WTC11 (cell line): Measurements from ENCODE around the gene TMEM116.

ENCODE experiments used
- ATF1 ChIP-seq: sonication (generic); formaldehyde crosslinking; IDR thresholded peaks from 2 replicates; pipeline ENCODE4 v1.8.1; 2023; ENCODE audit warnings: mild to moderate bottlenecking, moderate library complexity, missing genetic modification reagents
- CTCF ChIP-seq: fragments of 200-600 bp; IDR thresholded peaks from 2 replicates; pipeline ENCODE4 v1.8.0; 2022; ENCODE audit warnings: antibody characterized with exemption
- FOXK1 ChIP-seq: sonication (generic); formaldehyde crosslinking; IDR thresholded peaks from 2 replicates; pipeline ENCODE4 v1.8.0; 2022; ENCODE audit warnings: mild to moderate bottlenecking, moderate library complexity, missing genetic modification reagents
- IRF2 ChIP-seq: sonication (generic); formaldehyde crosslinking; IDR thresholded peaks from 2 replicates; pipeline ENCODE4 v1.8.0; 2022; ENCODE audit warnings: low read depth, missing genetic modification reagents, borderline replicate concordance
- JUN ChIP-seq: sonication (generic); formaldehyde crosslinking; IDR thresholded peaks from 2 replicates; pipeline ENCODE4 v1.8.0; 2023; ENCODE audit warnings: mild to moderate bottlenecking, missing genetic modification reagents
- NFATC4 ChIP-seq: fragments of 250-450 bp; sonication (Bioruptor Pico); IDR thresholded peaks from 2 replicates; pipeline ENCODE4 v1.9.0; 2021; ENCODE audit warnings: mild to moderate bottlenecking
- NR2C2 ChIP-seq: sonication (generic); formaldehyde crosslinking; IDR thresholded peaks from 2 replicates; pipeline ENCODE4 v1.8.0; 2022; ENCODE audit warnings: mild to moderate bottlenecking, missing genetic modification reagents
- SOX15 ChIP-seq: fragments of 250-450 bp; sonication (Bioruptor Pico); IDR thresholded peaks from 2 replicates; pipeline ENCODE4 v1.9.0; 2021; ENCODE audit warnings: mild to moderate bottlenecking
- SP1 ChIP-seq: sonication (generic); formaldehyde crosslinking; conservative IDR thresholded peaks from 2 replicates; pipeline ENCODE4 v1.8.1; 2022; ENCODE audit warnings: missing genetic modification reagents
- TEAD1 ChIP-seq: sonication (generic); formaldehyde crosslinking; IDR thresholded peaks from 2 replicates; pipeline ENCODE4 v1.8.0; 2022; ENCODE audit warnings: mild to moderate bottlenecking, missing genetic modification reagents
- ZBTB21 ChIP-seq: sonication (generic); formaldehyde crosslinking; IDR thresholded peaks from 2 replicates; pipeline ENCODE4 v1.8.1; 2023; ENCODE audit warnings: mild to moderate bottlenecking, missing genetic modification reagents, borderline replicate concordance
- ZNF138 ChIP-seq: sonication (generic); formaldehyde crosslinking; conservative IDR thresholded peaks from 2 replicates; pipeline ENCODE4 v1.8.1; 2022; ENCODE audit warnings: mild to moderate bottlenecking, moderate library complexity, missing genetic modification reagents
- TF ChIP-seq, protein P1 (sequence below): sonication (generic); formaldehyde crosslinking; IDR thresholded peaks from 2 replicates; pipeline ENCODE4 v1.8.0; 2023; ENCODE audit warnings: mild to moderate bottlenecking, missing genetic modification reagents
- TF ChIP-seq, protein P2 (sequence below): sonication (generic); formaldehyde crosslinking; IDR thresholded peaks from 2 replicates; pipeline ENCODE4 v1.8.0; 2022; ENCODE audit warnings: mild to moderate bottlenecking, missing genetic modification reagents

DNA sequence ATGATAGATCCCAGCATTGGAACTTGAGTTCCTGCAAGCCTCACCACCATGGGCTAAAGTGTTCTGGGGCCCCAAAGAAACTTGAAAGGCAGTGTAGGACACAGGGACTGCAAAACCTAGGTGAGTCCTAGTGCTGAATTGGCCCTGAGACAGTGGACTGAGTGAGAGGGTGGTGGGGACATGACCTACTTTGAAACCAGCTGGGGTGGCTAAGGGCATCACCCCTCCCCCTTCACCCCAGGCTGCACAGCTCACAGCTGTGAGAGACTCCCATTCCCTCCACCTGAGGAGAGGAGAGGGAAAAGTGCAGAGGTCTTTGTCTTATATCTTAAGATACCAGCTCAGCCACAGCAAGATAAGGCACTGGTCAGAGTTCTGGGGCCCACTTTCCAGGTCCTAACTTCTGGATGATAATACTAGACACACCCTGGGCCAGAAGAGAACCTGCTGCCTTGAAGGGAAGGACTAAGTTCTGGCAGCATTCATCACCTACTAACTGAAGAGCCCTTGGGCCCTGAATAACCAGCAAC is 108.5 kb downstream of the TMEM116 start:
- TF ChIP-seq, protein P1, sequence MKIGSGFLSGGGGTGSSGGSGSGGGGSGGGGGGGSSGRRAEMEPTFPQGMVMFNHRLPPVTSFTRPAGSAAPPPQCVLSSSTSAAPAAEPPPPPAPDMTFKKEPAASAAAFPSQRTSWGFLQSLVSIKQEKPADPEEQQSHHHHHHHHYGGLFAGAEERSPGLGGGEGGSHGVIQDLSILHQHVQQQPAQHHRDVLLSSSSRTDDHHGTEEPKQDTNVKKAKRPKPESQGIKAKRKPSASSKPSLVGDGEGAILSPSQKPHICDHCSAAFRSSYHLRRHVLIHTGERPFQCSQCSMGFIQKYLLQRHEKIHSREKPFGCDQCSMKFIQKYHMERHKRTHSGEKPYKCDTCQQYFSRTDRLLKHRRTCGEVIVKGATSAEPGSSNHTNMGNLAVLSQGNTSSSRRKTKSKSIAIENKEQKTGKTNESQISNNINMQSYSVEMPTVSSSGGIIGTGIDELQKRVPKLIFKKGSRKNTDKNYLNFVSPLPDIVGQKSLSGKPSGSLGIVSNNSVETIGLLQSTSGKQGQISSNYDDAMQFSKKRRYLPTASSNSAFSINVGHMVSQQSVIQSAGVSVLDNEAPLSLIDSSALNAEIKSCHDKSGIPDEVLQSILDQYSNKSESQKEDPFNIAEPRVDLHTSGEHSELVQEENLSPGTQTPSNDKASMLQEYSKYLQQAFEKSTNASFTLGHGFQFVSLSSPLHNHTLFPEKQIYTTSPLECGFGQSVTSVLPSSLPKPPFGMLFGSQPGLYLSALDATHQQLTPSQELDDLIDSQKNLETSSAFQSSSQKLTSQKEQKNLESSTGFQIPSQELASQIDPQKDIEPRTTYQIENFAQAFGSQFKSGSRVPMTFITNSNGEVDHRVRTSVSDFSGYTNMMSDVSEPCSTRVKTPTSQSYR (CRISPR knock-in tag) = no peak
- TF ChIP-seq CTCF (no peak), SP1 (CRISPR knock-in tag) (no peak), NR2C2 (CRISPR knock-in tag) (no peak), ATF1 (CRISPR knock-in tag) (no peak), ZNF138 (CRISPR knock-in tag) (no peak), ZBTB21 (CRISPR knock-in tag) (no peak), JUN (CRISPR knock-in tag) (no peak), SOX15 (CRISPR knock-in tag) (no peak), NFATC4 (CRISPR knock-in tag) (no peak), IRF2 (CRISPR knock-in tag) (no peak), TEAD1 (CRISPR knock-in tag) (no peak), FOXK1 (CRISPR knock-in tag) (no peak)
- TF ChIP-seq, protein P2, sequence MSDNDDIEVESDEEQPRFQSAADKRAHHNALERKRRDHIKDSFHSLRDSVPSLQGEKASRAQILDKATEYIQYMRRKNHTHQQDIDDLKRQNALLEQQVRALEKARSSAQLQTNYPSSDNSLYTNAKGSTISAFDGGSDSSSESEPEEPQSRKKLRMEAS (CRISPR knock-in tag) = no peak
